ENCODE measurements around the gene DES. TPM values are rescaled to one million over a fixed set of nuclear protein-coding genes. Genes with fewer than 3 reads are reported as not detected.
A peak's percentile ranks its signal among the peaks of the same experiment; 100 is the strongest.

DES gene
- total and polyA plus RNA-seq, 2 donors (not counting 3 experiments of a cell fraction or from before 2014, with no cell fraction given): not detected

GRCh38 chr2:219430633-219431615 lies 12.7 kb downstream of the DES start:
- H3K27ac ChIP-seq (ENCODE audit: insufficient read depth, low read depth, low read length): no peak overlapping the region
- intact Hi-C loops (cut with micrococcal nuclease): loop anchor here (1.0 kb wide), 1 partner anchor 13 kb away; the partner anchor contains the start of gene DES
- FAIRE-seq (no peak), DNase-seq (ENCODE audit: low read depth, low spot score) (peak; percentile 27)
- CTCF ChIA-PET: interaction anchor here (0.9 to 1.6 kb wide), 6 partner anchors 28 to 212 kb away, joined by 3 to 25 read pairs (median 5); a partner anchor contains a TSS
- TF ChIP-seq GATA2 (IDR thresholded peaks at IDR 0.05; ENCODE audit: insufficient read depth, insufficient read length, low read depth, low read length) (no peak), FOS (IDR thresholded peaks at IDR 0.05; ENCODE audit: borderline replicate concordance, insufficient read depth, low read length) (no peak), POLR2A (IDR thresholded peaks at IDR 0.05; ENCODE audit: low read depth, low read length) (no peak), EZH2 (IDR thresholded peaks at IDR 0.05; ENCODE audit: borderline replicate concordance, low read depth, low read length, severe bottlenecking) (no peak), CTCF (IDR thresholded peaks at IDR 0.05; ENCODE audit: extremely low read depth in 1 of 2, insufficient read depth in 1 of 2, low read depth in 1 of 2, low read length in 2 of 2) (peak in 1 of 2 donors; percentile 40)
- no peaks in the 10 kb centered on the region for H4K20me1 ChIP-seq (replicated peaks; ENCODE audit: control insufficient read depth, extremely low read depth, insufficient read depth, low read length)
- no peaks in the 10 kb centered on the region for H3K36me3 ChIP-seq (ENCODE audit: control insufficient read depth in 2 of 2, extremely low read depth in 1 of 2, insufficient read depth in 2 of 2, low read length in 2 of 2)
- no peak overlapping the region for H3K4me3 ChIP-seq (replicated peaks in 1 of 3; ENCODE audit: insufficient read depth in 1 of 3, low read depth in 1 of 3, low read length in 3 of 3)
- dilution Hi-C loops (cut with MboI; ENCODE audit: extremely low pct_ligation_motif_present, low sequenced_read_pairs): no loop called here
- no peak overlapping the region for H2AFZ ChIP-seq (ENCODE audit: low read depth, low read length)
- no TSS peak for BruUV-seq (replicated peaks)
- H3K4me1 ChIP-seq (ENCODE audit: control insufficient read depth, extremely low read depth, insufficient read depth, low read length): no peaks in the 10 kb centered on the region
- H3K79me2 ChIP-seq (ENCODE audit: control insufficient read depth, insufficient read depth, low read length): no peaks in the 10 kb centered on the region
- no peak overlapping the region for H3K9ac ChIP-seq (replicated peaks; ENCODE audit: extremely low read depth, insufficient read depth, low read length)
- H3K27me3 ChIP-seq (ENCODE audit: control insufficient read depth in 2 of 2, insufficient read depth in 2 of 2, low read length in 2 of 2): peaks cover 16 to 20% of the 10 kb centered on the region in 2 experiments
- POLR2A ChIA-PET: interaction anchor here (0.6 kb wide), 1 partner anchor 42 kb away, joined by 3 read pairs; no protein-coding TSS in a partner anchor
- no peaks in the 10 kb centered on the region for H3K9me3 ChIP-seq (replicated peaks; ENCODE audit: control insufficient read depth, insufficient read depth, low read length)
- no peak overlapping the region for H3K4me2 ChIP-seq (ENCODE audit: insufficient read depth, low read length)
- H3K9me1 ChIP-seq (replicated peaks; ENCODE audit: control insufficient read depth, extremely low read depth, insufficient read depth, low read length): no peaks in the 10 kb centered on the region
